ENCODE data around the gene CPNE7. TPM values are rescaled to one million over a fixed set of nuclear protein-coding genes. Genes with fewer than 3 reads are reported as not detected.
A peak's percentile ranks its signal among the peaks of the same experiment; 100 is the strongest.

CPNE7 gene
- total and polyA plus RNA-seq, 4 donors = 9.9 to 49.2 (median 29.2) TPM

DNA sequence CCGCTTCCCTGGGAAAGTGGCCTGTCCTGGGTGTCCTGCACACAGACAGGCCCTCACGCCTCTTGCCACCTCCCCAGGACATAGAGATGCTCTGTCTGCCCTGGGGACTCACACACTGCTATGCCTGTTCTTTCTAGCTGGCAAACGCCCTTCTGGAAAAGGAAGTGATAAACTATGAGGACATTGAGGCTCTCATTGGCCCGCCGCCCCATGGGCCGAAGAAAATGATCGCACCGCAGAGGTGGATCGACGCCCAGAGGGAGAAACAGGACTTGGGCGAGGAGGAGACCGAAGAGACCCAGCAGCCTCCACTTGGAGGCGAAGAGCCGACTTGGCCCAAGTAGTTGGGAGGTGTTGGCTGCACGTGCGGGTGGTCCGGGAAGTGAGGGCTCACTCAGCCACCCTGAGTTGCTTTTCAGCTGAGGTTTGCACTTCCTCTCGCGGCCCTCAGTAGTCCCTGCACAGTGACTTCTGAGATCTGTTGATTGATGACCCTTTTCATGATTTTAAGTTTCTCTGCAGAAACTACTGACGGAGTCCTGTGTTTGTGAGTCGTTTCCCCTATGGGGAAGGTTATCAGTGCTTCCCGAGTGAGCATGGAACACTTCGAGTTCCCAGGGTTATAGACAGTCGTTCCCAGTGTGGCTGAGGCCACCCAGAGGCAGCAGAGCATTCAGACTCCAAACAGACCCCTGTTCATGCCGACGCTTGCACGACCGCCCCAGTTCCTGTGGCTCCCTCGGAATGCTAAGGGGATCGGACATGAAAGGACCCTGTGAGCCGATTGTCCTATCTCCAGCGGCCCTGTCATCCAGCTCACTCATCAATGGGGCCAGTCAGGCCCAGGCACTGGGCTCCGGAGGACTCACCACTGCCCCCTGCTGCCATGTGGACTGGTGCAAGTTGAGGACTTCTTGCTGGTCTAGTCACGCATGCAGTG lies 18.5 kb upstream of the CPNE7 start:
- H3K27ac ChIP-seq (ENCODE audit: low read depth, low read length) = peak overlapping the region; percentile 87
- peaks cover 48% of the 10 kb centered on the region for H3K4me1 ChIP-seq (ENCODE audit: control insufficient read depth, insufficient read depth, low read length)
- no peak overlapping the region for H3K4me3 ChIP-seq (ENCODE audit: low read depth, low read length)
- 28% methylated on average over 33 of the region's 34 CpGs for WGBS (ENCODE audit: insufficient coverage)
- DNase-seq (ENCODE audit: low read depth in 4 of 6, low spot score in 6 of 6) = peak; percentile 59 to 92 (median 74)
- peaks cover 69% of the 10 kb centered on the region for H3K36me3 ChIP-seq (ENCODE audit: control insufficient read depth, insufficient read depth, low read length)
- H3K9me3 ChIP-seq (ENCODE audit: control insufficient read depth, insufficient read depth, low read length) = no peaks in the 10 kb centered on the region
- H3K27me3 ChIP-seq (ENCODE audit: control insufficient read depth, insufficient read depth, low read length) = no peaks in the 10 kb centered on the region

DNA sequence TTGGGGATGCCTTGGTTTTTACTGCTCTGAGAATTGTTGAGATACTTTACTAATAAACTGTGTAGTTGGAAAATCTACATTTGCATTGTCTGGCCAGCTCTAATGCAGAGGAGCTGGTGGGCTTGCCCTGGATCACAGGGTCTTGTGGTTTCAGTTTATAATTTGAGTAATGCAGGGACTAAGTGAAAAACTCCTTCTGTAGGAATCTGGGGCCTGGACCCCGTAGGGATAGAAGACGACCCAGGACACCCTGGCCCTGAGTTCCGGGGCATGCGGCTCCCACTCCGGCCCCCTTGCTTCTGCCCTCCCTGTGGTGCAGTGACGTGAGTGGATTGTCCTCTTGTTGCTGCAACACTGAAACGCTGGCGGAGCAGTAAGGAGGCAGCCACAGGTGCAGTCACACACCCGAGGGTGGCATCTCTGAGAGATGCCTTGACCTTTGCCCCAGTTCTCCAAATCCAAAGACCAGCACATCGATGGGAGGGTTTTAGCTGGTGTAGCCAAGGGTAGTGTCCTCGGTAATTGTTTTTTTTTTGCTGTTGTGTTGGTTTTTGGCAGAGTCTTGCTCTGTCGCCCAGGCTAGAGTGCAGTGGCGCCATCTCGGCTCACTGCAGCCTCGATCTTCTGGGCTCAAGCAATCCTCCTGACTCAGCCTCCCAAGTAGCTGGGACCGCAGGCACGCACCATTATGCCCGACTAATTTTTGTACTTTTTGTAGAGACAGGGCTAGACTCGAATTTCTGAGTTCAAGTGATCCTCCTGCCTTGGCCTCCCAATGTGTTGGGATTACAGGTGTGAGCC lies 17.7 kb upstream of the CPNE7 start:
- peaks cover 53% of the 10 kb centered on the region for H3K4me1 ChIP-seq (ENCODE audit: control insufficient read depth, insufficient read depth, low read length)
- peak overlapping the region; percentile 87 for H3K27ac ChIP-seq (ENCODE audit: low read depth, low read length)
- H3K27me3 ChIP-seq (ENCODE audit: control insufficient read depth, insufficient read depth, low read length) = no peaks in the 10 kb centered on the region
- H3K9me3 ChIP-seq (ENCODE audit: control insufficient read depth, insufficient read depth, low read length) = no peaks in the 10 kb centered on the region
- H3K4me3 ChIP-seq (ENCODE audit: low read depth, low read length) = no peak overlapping the region
- 80% methylated on average over 14 of the region's 19 CpGs for WGBS (ENCODE audit: insufficient coverage)
- H3K36me3 ChIP-seq (ENCODE audit: control insufficient read depth, insufficient read depth, low read length) = peaks cover 69% of the 10 kb centered on the region
- no peak for DNase-seq (ENCODE audit: low read depth in 4 of 6, low spot score in 6 of 6)

DNA sequence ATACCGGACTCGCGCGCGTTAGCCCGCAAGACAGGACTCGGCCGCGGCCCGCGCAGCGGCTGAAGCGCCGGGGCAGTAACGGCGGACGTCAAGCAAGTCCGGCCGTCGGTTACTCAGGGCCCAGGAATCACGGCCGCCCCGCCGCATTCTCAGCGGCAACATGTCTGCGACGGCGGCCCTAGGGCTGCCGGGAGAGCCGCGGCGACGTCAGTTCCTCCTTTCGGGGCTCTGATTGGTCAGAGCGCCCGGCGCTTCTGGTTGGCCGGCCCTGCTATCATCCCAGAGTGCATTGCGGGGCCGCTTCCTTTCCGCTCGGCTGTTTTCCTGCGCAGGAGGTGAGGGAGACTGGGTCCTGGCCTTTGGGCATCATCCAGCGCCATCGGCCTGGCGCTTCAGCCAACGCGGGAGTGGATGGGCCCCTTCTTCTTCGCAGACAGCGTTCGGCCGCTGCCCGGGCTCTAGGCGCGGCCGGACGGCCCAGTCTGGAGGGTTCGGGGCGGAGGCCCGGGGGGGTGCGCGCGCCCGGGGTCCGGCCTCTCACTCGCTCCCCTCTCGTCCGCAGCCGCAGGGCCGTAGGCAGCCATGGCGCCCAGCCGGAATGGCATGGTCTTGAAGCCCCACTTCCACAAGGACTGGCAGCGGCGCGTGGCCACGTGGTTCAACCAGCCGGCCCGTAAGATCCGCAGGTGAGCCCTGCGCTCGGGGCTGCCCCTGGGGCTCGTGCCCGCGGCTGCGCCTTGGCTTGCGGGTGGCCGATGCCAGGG lies 15.0 kb upstream of the CPNE7 start, which contains the start of gene RPL13:
Gene RPL13 (plus strand): TSS at position 305 of the 764 bp plus-strand sequence. CDS start 278 bp downstream, at position 583.
- peaks cover 68% of the 10 kb centered on the region for H3K36me3 ChIP-seq (ENCODE audit: control insufficient read depth, insufficient read depth, low read length)
- H3K27me3 ChIP-seq (ENCODE audit: control insufficient read depth, insufficient read depth, low read length) = no peaks in the 10 kb centered on the region
- peak within 1 kb of the TSS; percentile 97 for H3K27ac ChIP-seq (ENCODE audit: low read depth, low read length)
- WGBS (ENCODE audit: insufficient coverage) = under 1% methylated on average over 87 of the region's 87 CpGs
- peak; percentile 86 to 99 (median 94) for DNase-seq (ENCODE audit: low read depth in 4 of 6, low spot score in 6 of 6)
- H3K4me3 ChIP-seq (ENCODE audit: low read depth, low read length) = peak within 1 kb of the TSS; percentile 78
- no peaks in the 10 kb centered on the region for H3K9me3 ChIP-seq (ENCODE audit: control insufficient read depth, insufficient read depth, low read length)
- peaks cover 72% of the 10 kb centered on the region for H3K4me1 ChIP-seq (ENCODE audit: control insufficient read depth, insufficient read depth, low read length)

- no peak overlapping the region for H3K27ac ChIP-seq (ENCODE audit: low read depth, low read length)
- no peak for DNase-seq (ENCODE audit: low read depth in 4 of 6, low spot score in 6 of 6)
- no peaks in the 10 kb centered on the region for H3K27me3 ChIP-seq (ENCODE audit: control insufficient read depth, insufficient read depth, low read length)
- WGBS (ENCODE audit: insufficient coverage) = 4% methylated on average over 56 of the region's 58 CpGs
- H3K4me1 ChIP-seq (ENCODE audit: control insufficient read depth, insufficient read depth, low read length) = peaks cover 72% of the 10 kb centered on the region
- H3K4me3 ChIP-seq (ENCODE audit: low read depth, low read length) = peak overlapping the region; percentile 78
- peaks cover 62% of the 10 kb centered on the region for H3K36me3 ChIP-seq (ENCODE audit: control insufficient read depth, insufficient read depth, low read length)
- no peaks in the 10 kb centered on the region for H3K9me3 ChIP-seq (ENCODE audit: control insufficient read depth, insufficient read depth, low read length)
These were observed 14.2 kb upstream of the CPNE7 start for GRCh38 chr16:89561142-89561883.

DNA sequence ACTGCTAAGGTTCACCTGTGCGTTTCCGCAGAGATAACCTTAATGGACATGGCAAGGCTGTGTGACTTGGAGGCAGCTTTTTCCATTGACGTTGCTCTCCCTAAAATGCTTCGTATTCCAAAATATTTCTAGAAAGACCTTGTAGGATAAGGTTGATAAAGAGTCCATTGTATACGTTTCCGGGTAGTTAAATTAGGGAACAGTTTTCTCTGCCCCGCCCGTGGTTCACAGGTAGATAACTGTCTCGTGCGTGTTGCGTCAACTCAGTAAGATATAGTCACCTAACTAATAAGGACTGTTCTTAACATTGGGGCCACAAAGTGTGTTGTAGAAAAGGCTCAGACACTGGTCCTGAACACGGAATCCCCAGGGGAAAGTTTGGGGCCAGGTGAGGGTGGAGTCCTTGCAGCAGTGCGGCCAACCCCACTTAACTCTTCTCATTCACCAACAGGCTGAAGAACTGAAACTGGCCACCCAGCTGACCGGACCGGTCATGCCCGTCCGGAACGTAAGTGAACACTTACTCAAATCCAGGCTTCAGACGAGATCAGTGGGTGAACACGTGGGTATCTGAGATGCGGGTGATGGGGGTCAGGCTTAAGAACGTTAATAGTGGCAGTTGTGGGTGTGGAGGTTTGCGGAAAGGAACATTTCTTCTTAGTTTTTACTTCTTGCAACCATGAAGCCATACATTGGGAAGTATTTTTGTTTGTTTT lies 13.5 kb upstream of the CPNE7 start:
- WGBS (ENCODE audit: insufficient coverage) = 78% methylated on average over 12 of the region's 23 CpGs
- peaks cover 67% of the 10 kb centered on the region for H3K4me1 ChIP-seq (ENCODE audit: control insufficient read depth, insufficient read depth, low read length)
- H3K27me3 ChIP-seq (ENCODE audit: control insufficient read depth, insufficient read depth, low read length) = no peaks in the 10 kb centered on the region
- H3K36me3 ChIP-seq (ENCODE audit: control insufficient read depth, insufficient read depth, low read length) = peaks cover 57% of the 10 kb centered on the region
- H3K9me3 ChIP-seq (ENCODE audit: control insufficient read depth, insufficient read depth, low read length) = no peaks in the 10 kb centered on the region
- H3K27ac ChIP-seq (ENCODE audit: low read depth, low read length) = no peak overlapping the region
- H3K4me3 ChIP-seq (ENCODE audit: low read depth, low read length) = peak overlapping the region; percentile 78
- no peak for DNase-seq (ENCODE audit: low read depth in 4 of 6, low spot score in 6 of 6)

GRCh38 chr16:89562939-89563338 lies 12.6 kb upstream of the CPNE7 start:
- Histone ChIP-seq H3K27me3 (ENCODE audit: control insufficient read depth, insufficient read depth, low read length) (no peaks in the 10 kb centered on the region), H3K4me1 (ENCODE audit: control insufficient read depth, insufficient read depth, low read length) (peaks cover 58% of the 10 kb centered on the region), H3K27ac (ENCODE audit: low read depth, low read length) (no peak overlapping the region), H3K36me3 (ENCODE audit: control insufficient read depth, insufficient read depth, low read length) (peaks cover 58% of the 10 kb centered on the region), H3K4me3 (ENCODE audit: low read depth, low read length) (no peak overlapping the region), H3K9me3 (ENCODE audit: control insufficient read depth, insufficient read depth, low read length) (no peaks in the 10 kb centered on the region)
- DNase-seq (ENCODE audit: low read depth in 4 of 6, low spot score in 6 of 6) = no peak
- 63% methylated on average over 12 of the region's 12 CpGs for WGBS (ENCODE audit: insufficient coverage)

GRCh38 chr16:89563639-89564392 lies 11.7 kb upstream of the CPNE7 start:
- WGBS (ENCODE audit: insufficient coverage) = 50% methylated on average over 10 of the region's 12 CpGs
- Histone ChIP-seq H3K4me1 (ENCODE audit: control insufficient read depth, insufficient read depth, low read length) (peaks cover 54% of the 10 kb centered on the region), H3K27ac (ENCODE audit: low read depth, low read length) (no peak overlapping the region)

More at GRCh38 chr16:89563639-89564392, 11.7 kb upstream of the CPNE7 start:
- Histone ChIP-seq H3K9me3 (ENCODE audit: control insufficient read depth, insufficient read depth, low read length) (no peaks in the 10 kb centered on the region), H3K36me3 (ENCODE audit: control insufficient read depth, insufficient read depth, low read length) (peaks cover 60% of the 10 kb centered on the region), H3K27me3 (ENCODE audit: control insufficient read depth, insufficient read depth, low read length) (no peaks in the 10 kb centered on the region), H3K4me3 (ENCODE audit: low read depth, low read length) (no peak overlapping the region)
- DNase-seq (ENCODE audit: low read depth in 4 of 6, low spot score in 6 of 6) = no peak
